Large intestine (tissue), 3 donors: ENCODE measurements around the gene CD101. TPM values are rescaled to one million over a fixed set of nuclear protein-coding genes. Genes with fewer than 3 reads are reported as not detected.

Experiments used
- DNase-seq, 2 donors: peaks; one replicate each; pipeline versions ENCODE4 v3.0.0 to v3.0.0-alpha.2; 2013
- H3K27ac ChIP-seq: one replicate; pipeline ENCODE4 v1.5.1; 2013; ENCODE audit warnings: low read length
- H3K27me3 ChIP-seq: 2 replicates; pipeline ENCODE4 v1.6.1; 2013; ENCODE audit warnings: low read length; ENCODE audit not compliant: control insufficient read depth, insufficient read depth
- H3K36me3 ChIP-seq: 2 replicates; pipeline ENCODE4 v1.6.1; 2013; ENCODE audit warnings: low read length; ENCODE audit not compliant: control insufficient read depth, insufficient read depth
- H3K4me1 ChIP-seq: one replicate; pipeline ENCODE4 v1.6.1; 2013; ENCODE audit warnings: low read length; ENCODE audit not compliant: control insufficient read depth, insufficient read depth
- H3K4me3 ChIP-seq: one replicate; pipeline ENCODE4 v1.5.1; 2013; ENCODE audit warnings: low read length
- H3K9me3 ChIP-seq: one replicate; pipeline ENCODE4 v1.6.1; 2013; ENCODE audit warnings: mild to moderate bottlenecking, low read depth, low read length, moderate library complexity; ENCODE audit not compliant: control insufficient read depth
- WGBS: methylation state at CpG from one replicate; pipeline ENCODE4 v1.1.5; 2013; ENCODE audit warnings: low lambda C conversion rate; ENCODE audit not compliant: insufficient coverage; 5-methylcytosine and 5-hydroxymethylcytosine counted together
- polyA plus RNA-seq: library from polyadenylated mRNA; unstranded; fragments of 120-200 nt; gene quantifications from one replicate; pipeline ENCODE4 v1.2.1, GENCODE V29; 2013

Gene CD101
- polyA plus RNA-seq, 1 donor, result 4.6 TPM

- Histone ChIP-seq H3K4me3 (no peak overlapping the region), H3K27me3 (no peaks in the 10 kb centered on the region), H3K36me3 (no peaks in the 10 kb centered on the region), H3K4me1 (no peaks in the 10 kb centered on the region), H3K9me3 (no peaks in the 10 kb centered on the region), H3K27ac (no peak overlapping the region)
- WGBS, result no CpG with 5 or more reads among the region's 5 CpGs
- DNase-seq, result no peak
These were observed 11.8 kb downstream of the CD101 start for GRCh38 chr1:117013309-117013858.

GRCh38 chr1:117014209-117014608 is 12.6 kb downstream of the CD101 start:
- Histone ChIP-seq H3K27me3 (no peaks in the 10 kb centered on the region), H3K27ac (no peak overlapping the region), H3K4me3 (no peak overlapping the region), H3K36me3 (no peaks in the 10 kb centered on the region), H3K9me3 (no peaks in the 10 kb centered on the region), H3K4me1 (no peaks in the 10 kb centered on the region)
- DNase-seq, result no peak
- WGBS, result no CpG with 5 or more reads among the region's 5 CpGs

- Histone ChIP-seq H3K4me3 (no peak overlapping the region), H3K36me3 (no peaks in the 10 kb centered on the region), H3K27ac (no peak overlapping the region), H3K27me3 (no peaks in the 10 kb centered on the region), H3K4me1 (no peaks in the 10 kb centered on the region), H3K9me3 (no peaks in the 10 kb centered on the region)
- DNase-seq, result no peak
- WGBS, result 80% methylated on average over 1 of the region's 3 CpGs
These were observed 14.2 kb downstream of the CD101 start for GRCh38 chr1:117015724-117016123.

- Histone ChIP-seq H3K9me3 (no peaks in the 10 kb centered on the region), H3K4me1 (no peaks in the 10 kb centered on the region), H3K27ac (no peak overlapping the region), H3K27me3 (no peaks in the 10 kb centered on the region), H3K4me3 (no peak overlapping the region), H3K36me3 (no peaks in the 10 kb centered on the region)
- DNase-seq, result no peak
- no CpG with 5 or more reads among the region's 4 CpGs for whole genome bisulfite sequencing
These were observed 15.5 kb downstream of the CD101 start for GRCh38 chr1:117017062-117017461.

- WGBS, result no CpG with 5 or more reads among the region's 3 CpGs
- no peak for DNase-seq
- Histone ChIP-seq H3K4me3 (no peak overlapping the region), H3K27ac (no peak overlapping the region), H3K36me3 (no peaks in the 10 kb centered on the region), H3K4me1 (no peaks in the 10 kb centered on the region), H3K9me3 (no peaks in the 10 kb centered on the region), H3K27me3 (no peaks in the 10 kb centered on the region)
These were observed 16.1 kb downstream of the CD101 start for GRCh38 chr1:117017648-117018047.

- H3K4me1 ChIP-seq, result no peaks in the 10 kb centered on the region
These were observed 19.1 kb downstream of the CD101 start for GRCh38 chr1:117020526-117021156.

GRCh38 chr1:117022114-117022513 is 20.6 kb downstream of the CD101 start:
- Histone ChIP-seq H3K27me3 (no peaks in the 10 kb centered on the region), H3K4me1 (no peaks in the 10 kb centered on the region), H3K36me3 (no peaks in the 10 kb centered on the region), H3K9me3 (no peaks in the 10 kb centered on the region), H3K27ac (no peak overlapping the region), H3K4me3 (no peak overlapping the region)
- no CpG with 5 or more reads among the region's 3 CpGs for WGBS
- no peak for DNase-seq

More at GRCh38 chr1:117020526-117021156, 19.1 kb downstream of the CD101 start:
- Histone ChIP-seq H3K4me3 (no peak overlapping the region), H3K27me3 (no peaks in the 10 kb centered on the region), H3K27ac (no peak overlapping the region), H3K36me3 (no peaks in the 10 kb centered on the region), H3K9me3 (no peaks in the 10 kb centered on the region)
- WGBS, result no CpG with 5 or more reads among the region's 1 CpG
- DNase-seq, result no peak

- H3K4me1 ChIP-seq, result peaks cover 11% of the 10 kb centered on the region
- no peak overlapping the region for H3K27ac ChIP-seq
- no CpG with 5 or more reads among the region's 7 CpGs for WGBS
- DNase-seq, result no peak
- H3K36me3 ChIP-seq, result no peaks in the 10 kb centered on the region
- H3K9me3 ChIP-seq, result no peaks in the 10 kb centered on the region
- H3K27me3 ChIP-seq, result no peaks in the 10 kb centered on the region
- no peak overlapping the region for H3K4me3 ChIP-seq
These were observed 24.0 kb downstream of the CD101 start for GRCh38 chr1:117025568-117025967.

GRCh38 chr1:117026361-117026760 is 24.8 kb downstream of the CD101 start:
- no peaks in the 10 kb centered on the region for H3K36me3 ChIP-seq
- H3K9me3 ChIP-seq, result no peaks in the 10 kb centered on the region
- no peak for DNase-seq
- WGBS, result 76% methylated on average over 2 of the region's 6 CpGs
- H3K4me3 ChIP-seq, result no peak overlapping the region
- no peak overlapping the region for H3K27ac ChIP-seq
- H3K27me3 ChIP-seq, result no peaks in the 10 kb centered on the region
- H3K4me1 ChIP-seq, result peaks cover 16% of the 10 kb centered on the region

GRCh38 chr1:117029685-117030084 is 28.1 kb downstream of the CD101 start:
- Histone ChIP-seq H3K27ac (no peak overlapping the region), H3K27me3 (no peaks in the 10 kb centered on the region), H3K4me1 (peaks cover 16% of the 10 kb centered on the region), H3K36me3 (no peaks in the 10 kb centered on the region), H3K9me3 (no peaks in the 10 kb centered on the region), H3K4me3 (no peak overlapping the region)
- peak; percentile 44 to 65 for DNase-seq
- 33% methylated on average over 1 of the region's 1 CpG for WGBS
